Sigmoid colon (tissue), 7 donors: ENCODE measurements around the gene CHAT. TPM values are rescaled to one million over a fixed set of nuclear protein-coding genes. Genes with fewer than 3 reads are reported as not detected.
A peak's percentile ranks its signal among the peaks of the same experiment; 100 is the strongest.

ENCODE experiments used
- DNase-seq: peaks from one replicate; pipeline ENCODE4 v3.0.0-alpha.2; 2019
- H3K27ac ChIP-seq, 4 donors: fragments of 200-600 bp; sonication (generic); one replicate each; pipeline ENCODE4 v1.5.1; 2016 to 2019; ENCODE audit warnings: mild to moderate bottlenecking in 1 of 4
- H3K27me3 ChIP-seq, 3 donors: fragments of 200-600 bp; sonication (generic); one replicate each; pipeline ENCODE4 v1.5.1; 2019; ENCODE audit warnings: mild to moderate bottlenecking in 1 of 3
- H3K36me3 ChIP-seq, 4 donors: fragments of 200-600 bp; sonication (generic); one replicate each; pipeline ENCODE4 v1.5.1; 2016 to 2019
- H3K4me1 ChIP-seq, 4 donors: fragments of 200-600 bp; sonication (generic); one replicate each; pipeline ENCODE4 v1.5.1; 2017 to 2019
- H3K4me3 ChIP-seq, 4 donors: fragments of 200-600 bp; sonication (generic); one replicate each; pipeline ENCODE4 v1.5.1; 2017 to 2019; ENCODE audit warnings: mild to moderate bottlenecking in 2 of 4, moderate library complexity in 1 of 4
- H3K9me3 ChIP-seq, 4 donors: fragments of 200-600 bp in 3 of 4; sonication (generic) in 3 of 4; one replicate each; pipeline versions ENCODE4 v1.5.1 to v1.6.1; 2013 to 2019
- EP300 ChIP-seq, 4 donors: sonication (generic); formaldehyde crosslinking; IDR thresholded peaks; one replicate each; pipeline ENCODE4 v1.6.1; 2017; ENCODE audit warnings: antibody characterized with exemption in 4 of 4
- POLR2A ChIP-seq, 2 donors: fragments of 450-650 bp; IDR thresholded peaks; one replicate each; pipeline ENCODE4 v1.6.1; 2016; ENCODE audit warnings: antibody characterized with exemption in 2 of 2, mild to moderate bottlenecking in 2 of 2, moderate library complexity in 2 of 2
- POLR2AphosphoS5 ChIP-seq, 4 donors: sonication (generic); formaldehyde crosslinking; IDR thresholded peaks; one replicate each; pipeline ENCODE4 v1.6.1; 2017; ENCODE audit warnings: antibody characterized with exemption in 4 of 4
- WGBS, 2 donors: extraction: QIAGEN DNeasy Blood & Tissue Kit; methylation state at CpG; one replicate each; pipeline ENCODE4 v1.1.7; 2013; 5-methylcytosine and 5-hydroxymethylcytosine counted together
- intact Hi-C: fragments of 100-400 bp; cut with DNase I; formaldehyde crosslinking; loops from one replicate; pipeline ENCODE4 v1.15.1; 2023
- polyA plus RNA-seq, 3 donors: library from polyadenylated mRNA; stranded (reverse); fragments of 200-250 nt; gene quantifications; one replicate each; pipeline ENCODE4 v1.2.3, GENCODE V29; 2013
- total RNA-seq, 4 donors: library from RNA; depleted of rRNA; stranded (reverse); fragments of >200 nt; gene quantifications; one replicate each; pipeline ENCODE4 v1.1.0, GENCODE V29; 2016
- TF ChIP-seq, protein P1 (sequence below), 4 experiments: fragments of 450-650 bp in 3 of 4; fragments of 200-600 bp in 1 of 4; IDR thresholded peaks; one replicate each; pipeline ENCODE4 v1.5.1; 2016 to 2019; ENCODE audit warnings: antibody characterized with exemption in 4 of 4, mild to moderate bottlenecking in 3 of 4, moderate library complexity in 2 of 4
- donor health status: healthy with polysubstance abuse.
- donor health status: Bipolar disorder and iron deficiency.
- donor health status: healthy.

CHAT gene
- total and polyA plus RNA-seq, 7 donors, result 0.41 to 0.57 TPM; not detected in 5

GRCh38 chr10:49615721-49616120, 1.9 kb downstream of the CHAT start:
- intact Hi-C loops, result no loop called here

DNA sequence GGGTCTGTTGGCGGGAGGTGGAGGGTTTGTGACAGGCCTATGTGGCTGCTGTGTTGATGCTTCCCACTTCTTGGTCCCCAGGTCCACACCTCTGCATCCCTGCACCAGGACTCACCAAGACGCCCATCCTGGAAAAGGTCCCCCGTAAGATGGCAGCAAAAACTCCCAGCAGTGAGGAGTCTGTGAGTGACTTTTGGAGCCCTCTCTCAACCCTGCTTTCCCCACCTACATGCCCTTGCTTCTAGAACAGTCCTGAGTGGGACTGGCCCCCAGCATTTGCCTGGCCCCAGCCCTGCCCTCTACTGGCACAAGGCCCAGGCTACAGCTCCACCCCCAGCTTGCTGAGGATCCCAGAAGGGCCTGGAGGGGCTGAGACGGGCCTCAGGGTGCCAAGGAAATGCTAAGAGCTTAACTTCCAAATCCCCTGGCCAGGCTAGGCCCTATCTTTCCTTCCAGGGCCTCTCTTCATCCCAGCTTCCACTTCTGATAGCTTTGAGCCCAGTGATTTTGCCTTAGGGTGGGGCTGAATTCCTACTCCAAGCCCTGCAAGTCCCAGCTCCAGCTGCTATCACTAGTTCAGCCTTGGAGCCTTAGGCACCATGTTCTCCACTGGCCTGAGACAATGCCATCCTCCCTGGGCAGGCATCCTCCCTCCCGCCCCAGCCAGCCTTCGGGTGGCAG, 2.7 kb downstream of the CHAT start:
- TF ChIP-seq POLR2A (IDR thresholded peaks at IDR 0.05), result no peak
- no peak for TF ChIP-seq EP300 (IDR thresholded peaks at IDR 0.05)
- TF ChIP-seq, protein P1, sequence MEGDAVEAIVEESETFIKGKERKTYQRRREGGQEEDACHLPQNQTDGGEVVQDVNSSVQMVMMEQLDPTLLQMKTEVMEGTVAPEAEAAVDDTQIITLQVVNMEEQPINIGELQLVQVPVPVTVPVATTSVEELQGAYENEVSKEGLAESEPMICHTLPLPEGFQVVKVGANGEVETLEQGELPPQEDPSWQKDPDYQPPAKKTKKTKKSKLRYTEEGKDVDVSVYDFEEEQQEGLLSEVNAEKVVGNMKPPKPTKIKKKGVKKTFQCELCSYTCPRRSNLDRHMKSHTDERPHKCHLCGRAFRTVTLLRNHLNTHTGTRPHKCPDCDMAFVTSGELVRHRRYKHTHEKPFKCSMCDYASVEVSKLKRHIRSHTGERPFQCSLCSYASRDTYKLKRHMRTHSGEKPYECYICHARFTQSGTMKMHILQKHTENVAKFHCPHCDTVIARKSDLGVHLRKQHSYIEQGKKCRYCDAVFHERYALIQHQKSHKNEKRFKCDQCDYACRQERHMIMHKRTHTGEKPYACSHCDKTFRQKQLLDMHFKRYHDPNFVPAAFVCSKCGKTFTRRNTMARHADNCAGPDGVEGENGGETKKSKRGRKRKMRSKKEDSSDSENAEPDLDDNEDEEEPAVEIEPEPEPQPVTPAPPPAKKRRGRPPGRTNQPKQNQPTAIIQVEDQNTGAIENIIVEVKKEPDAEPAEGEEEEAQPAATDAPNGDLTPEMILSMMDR (IDR thresholded peaks at IDR 0.05), result no peak
- no peak for TF ChIP-seq POLR2AphosphoS5 (IDR thresholded peaks at IDR 0.05)
- intact Hi-C loops, result no loop called here
- Histone ChIP-seq H3K9me3 (no peaks in the 10 kb centered on the region), H3K27ac (no peak overlapping the region), H3K4me3 (no peak overlapping the region), H3K36me3 (no peaks in the 10 kb centered on the region), H3K4me1 (peaks cover 0 to 11% (median 3%) of the 10 kb centered on the region in 4 donors), H3K27me3 (peaks cover 21 to 81% (median 47%) of the 10 kb centered on the region in 3 donors)
- WGBS, 2 donors, result 69 to 79% methylated on average over 6 of the region's 6 CpGs
- DNase-seq, result peak; percentile 46

More at GRCh38 chr10:49615721-49616120, 1.9 kb downstream of the CHAT start:
- H3K27me3 ChIP-seq, result peaks cover 27 to 89% (median 55%) of the 10 kb centered on the region in 3 donors
- H3K36me3 ChIP-seq, result no peaks in the 10 kb centered on the region
- 59 to 73% methylated on average over 5 of the region's 5 CpGs for whole genome bisulfite sequencing, 2 donors
- peak; percentile 45 for DNase-seq
- no peak overlapping the region for H3K4me3 ChIP-seq
- no peak overlapping the region for H3K27ac ChIP-seq
- H3K9me3 ChIP-seq, result no peaks in the 10 kb centered on the region
- H3K4me1 ChIP-seq, result peaks cover 0 to 19% (median 8%) of the 10 kb centered on the region in 4 donors
- TF ChIP-seq POLR2A (IDR thresholded peaks at IDR 0.05) (no peak), POLR2AphosphoS5 (IDR thresholded peaks at IDR 0.05) (no peak), EP300 (IDR thresholded peaks at IDR 0.05) (no peak)
- TF ChIP-seq, protein P1 (IDR thresholded peaks at IDR 0.05), result no peak

DNA sequence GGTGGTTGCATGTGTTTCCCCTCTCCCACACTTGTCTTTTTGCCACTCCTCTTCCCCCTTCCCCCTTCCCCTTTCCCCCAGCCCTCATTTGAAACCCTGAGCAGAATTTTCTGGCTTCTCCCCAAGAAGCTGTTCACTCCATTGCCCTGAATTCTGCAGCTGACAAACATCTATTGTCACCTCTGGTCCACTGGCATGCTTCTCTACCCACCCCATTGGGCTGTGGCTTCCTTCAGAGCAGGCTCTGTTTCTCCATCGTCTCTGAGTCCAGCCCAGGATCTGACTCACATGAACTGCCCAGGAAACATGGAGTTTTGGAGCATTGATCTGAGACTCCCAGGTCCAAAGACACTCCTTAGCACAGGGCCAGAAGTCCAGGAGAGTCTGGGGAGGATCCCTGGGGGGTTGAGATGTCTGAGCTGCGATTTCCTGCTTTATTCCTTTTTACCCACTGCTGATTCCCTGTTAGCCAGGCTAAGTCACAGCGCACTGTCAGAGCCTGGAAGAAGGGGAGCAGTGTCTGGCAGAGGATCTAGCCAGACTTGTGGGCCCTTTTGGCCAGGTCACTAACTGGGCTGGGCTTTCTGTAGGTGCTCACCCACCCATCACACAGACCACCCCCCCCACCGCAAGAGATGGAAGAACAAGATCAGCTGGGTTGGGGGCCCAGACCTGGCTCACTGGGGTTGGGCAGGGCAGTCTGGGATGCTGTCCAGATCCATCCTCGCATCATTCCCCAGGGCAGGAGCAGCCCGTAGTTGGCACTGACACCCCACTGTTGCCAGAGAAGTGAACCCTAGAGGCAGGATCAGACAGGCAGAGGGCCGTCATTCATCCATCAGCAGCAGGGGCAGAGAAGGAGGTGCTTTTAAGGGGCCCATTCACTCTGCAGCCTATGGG, 3.5 kb downstream of the CHAT start:
- Histone ChIP-seq H3K4me1 (peaks cover 0 to 7% (median 1%) of the 10 kb centered on the region in 4 donors), H3K36me3 (no peaks in the 10 kb centered on the region), H3K4me3 (no peak overlapping the region), H3K27ac (no peak overlapping the region), H3K27me3 (peaks cover 16 to 73% (median 39%) of the 10 kb centered on the region in 3 donors), H3K9me3 (no peaks in the 10 kb centered on the region)
- DNase-seq, result peak; percentile 45
- intact Hi-C loops, result no loop called here
- TF ChIP-seq POLR2AphosphoS5 (IDR thresholded peaks at IDR 0.05), result no peak
- TF ChIP-seq, protein P1 (IDR thresholded peaks at IDR 0.05), result no peak
- no peak for TF ChIP-seq EP300 (IDR thresholded peaks at IDR 0.05)
- no peak for TF ChIP-seq POLR2A (IDR thresholded peaks at IDR 0.05)
- WGBS, 2 donors, result 55 to 72% methylated on average over 7 of the region's 7 CpGs

- Histone ChIP-seq H3K27ac (no peak overlapping the region), H3K36me3 (no peaks in the 10 kb centered on the region), H3K4me1 (peaks cover 0 to 7% (median 1%) of the 10 kb centered on the region in 4 donors), H3K9me3 (no peaks in the 10 kb centered on the region), H3K4me3 (no peak overlapping the region), H3K27me3 (peaks cover 7 to 58% (median 25%) of the 10 kb centered on the region in 3 donors)
- intact Hi-C loops, result no loop called here
- TF ChIP-seq POLR2A (IDR thresholded peaks at IDR 0.05) (no peak), POLR2AphosphoS5 (IDR thresholded peaks at IDR 0.05) (no peak), EP300 (IDR thresholded peaks at IDR 0.05) (no peak)
- TF ChIP-seq, protein P1 (IDR thresholded peaks at IDR 0.05), result no peak
- 65 to 81% methylated on average over 2 of the region's 2 CpGs for WGBS, 2 donors
- peak; percentile 8 for DNase-seq
These were observed 5.0 kb downstream of the CHAT start for GRCh38 chr10:49618821-49619220.
